NOMO-1 treated with dmso at 0.1 percent for 144 hours (cell line): ENCODE results near the gene LRRC23.
A peak's percentile ranks its signal among the peaks of the same experiment; 100 is the strongest.

Experiments used
- DNase-seq: peaks from one replicate; lab custom pipeline; 2025; ENCODE audit not compliant: unreplicated experiment; lab: John Stamatoyannopoulos, UW

The LRRC23 gene

DNA sequence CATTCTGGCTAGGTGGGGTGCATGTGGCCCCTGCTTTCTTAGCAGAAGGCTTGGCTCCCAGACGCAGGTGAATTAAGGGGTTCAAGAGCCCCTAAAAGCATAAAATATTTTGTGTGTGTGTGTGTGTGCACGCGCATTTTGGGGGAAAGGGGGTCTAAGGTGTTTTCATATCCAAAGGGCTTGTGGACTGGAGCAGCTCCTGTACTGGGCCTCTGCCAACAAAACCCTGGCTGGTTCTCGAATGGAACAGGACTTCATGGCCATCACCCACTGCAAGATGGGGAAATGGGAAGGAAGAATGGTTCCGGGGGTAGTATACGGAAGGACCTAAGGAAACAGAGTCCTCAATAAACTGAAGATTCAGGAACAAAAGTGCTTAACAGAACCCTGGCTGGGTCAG is 19.2 kb downstream of the LRRC23 start:
- no peak for DNase-seq

DNA sequence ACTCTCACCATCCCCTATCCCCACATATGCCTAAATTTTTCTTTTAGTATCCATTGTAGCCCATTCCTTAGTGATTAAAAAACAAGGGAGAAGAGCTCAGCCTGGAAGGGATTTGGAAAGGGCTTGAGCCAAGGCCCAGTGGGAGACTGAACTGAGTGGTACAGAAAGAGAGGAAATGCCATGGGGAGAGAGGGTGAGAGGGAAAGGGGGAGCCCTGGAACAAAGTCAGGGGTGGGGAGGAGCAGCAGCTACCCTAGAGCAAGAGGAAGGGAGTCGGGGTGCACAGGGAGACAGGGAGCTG is 20.6 kb downstream of the LRRC23 start:
- no peak for DNase-seq

DNA sequence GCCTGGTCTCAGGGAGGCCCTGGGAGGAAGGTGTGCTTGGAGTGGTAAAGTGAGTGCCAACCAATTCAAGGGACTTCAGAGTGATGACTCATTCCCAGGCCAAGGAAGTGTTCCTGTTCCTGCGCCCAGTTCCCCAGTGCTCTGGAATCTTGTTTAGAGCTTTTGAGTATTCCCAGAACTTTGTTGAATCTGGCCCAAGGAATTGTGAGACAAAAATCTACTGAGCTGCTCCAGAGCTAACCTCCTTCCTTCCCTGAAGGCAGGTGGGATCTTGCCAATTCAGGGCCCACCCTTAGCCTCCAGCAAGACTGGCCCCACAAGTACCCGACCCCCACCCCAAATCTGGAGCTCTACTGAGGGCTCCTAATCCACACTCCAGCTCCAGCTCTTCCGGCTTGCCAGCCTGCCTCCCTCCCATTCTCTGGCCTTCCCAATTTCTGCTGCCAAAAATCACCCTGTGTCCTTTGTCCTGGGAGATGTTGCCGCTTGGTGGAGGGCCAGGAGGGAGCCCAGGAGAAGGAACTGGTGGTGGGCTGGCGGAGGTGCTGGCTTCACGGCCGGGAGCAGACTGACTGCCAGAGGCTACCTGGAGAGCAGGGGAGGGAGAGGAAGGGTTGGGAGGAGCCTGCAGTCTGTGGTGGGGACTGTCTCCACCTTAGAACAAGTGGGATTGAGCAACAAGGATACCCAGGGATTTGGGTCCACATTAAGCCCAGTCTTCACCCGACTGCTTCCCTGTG is 21.1 kb downstream of the LRRC23 start:
- no peak for DNase-seq

DNA sequence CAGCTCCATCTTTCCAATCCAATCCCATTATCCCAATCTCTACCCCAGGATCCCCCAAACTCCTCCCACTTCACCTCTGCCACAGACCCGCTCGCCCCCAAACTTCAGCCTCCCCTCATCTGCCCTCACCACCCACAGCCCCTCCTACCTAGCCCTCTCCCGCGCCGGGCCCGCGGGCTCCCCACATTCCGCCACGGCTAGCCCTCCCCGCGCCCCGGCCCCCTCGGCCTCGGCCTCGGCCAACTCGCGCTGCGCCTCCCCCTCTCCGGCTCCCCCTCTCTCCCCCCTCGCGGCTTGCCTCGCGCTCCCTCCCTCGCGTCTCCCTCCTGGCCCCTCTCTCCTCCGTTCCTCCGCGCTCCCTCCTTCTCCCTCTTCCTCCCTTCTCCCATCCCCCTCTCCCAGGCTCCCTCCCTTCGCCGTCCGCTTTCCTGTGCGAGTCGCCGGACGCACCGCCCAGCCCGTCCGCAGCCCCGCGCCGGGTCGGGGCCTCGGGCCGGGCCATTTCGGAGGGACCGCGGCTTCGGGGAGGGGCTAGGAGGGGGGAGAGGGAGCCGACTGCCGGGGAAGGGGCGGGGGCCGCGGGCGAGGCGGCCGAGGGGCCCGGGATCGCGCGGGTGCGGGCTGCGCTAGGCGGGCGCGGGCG is 22.9 kb downstream of the LRRC23 start, which contains the start of gene ATN1:
Gene ATN1, plus strand, starts transcription at position 581 of the 643 bp plus-strand sequence. CDS start 6,043 bp downstream, outside the sequence.
- peak; percentile 16 for DNase-seq

DNA sequence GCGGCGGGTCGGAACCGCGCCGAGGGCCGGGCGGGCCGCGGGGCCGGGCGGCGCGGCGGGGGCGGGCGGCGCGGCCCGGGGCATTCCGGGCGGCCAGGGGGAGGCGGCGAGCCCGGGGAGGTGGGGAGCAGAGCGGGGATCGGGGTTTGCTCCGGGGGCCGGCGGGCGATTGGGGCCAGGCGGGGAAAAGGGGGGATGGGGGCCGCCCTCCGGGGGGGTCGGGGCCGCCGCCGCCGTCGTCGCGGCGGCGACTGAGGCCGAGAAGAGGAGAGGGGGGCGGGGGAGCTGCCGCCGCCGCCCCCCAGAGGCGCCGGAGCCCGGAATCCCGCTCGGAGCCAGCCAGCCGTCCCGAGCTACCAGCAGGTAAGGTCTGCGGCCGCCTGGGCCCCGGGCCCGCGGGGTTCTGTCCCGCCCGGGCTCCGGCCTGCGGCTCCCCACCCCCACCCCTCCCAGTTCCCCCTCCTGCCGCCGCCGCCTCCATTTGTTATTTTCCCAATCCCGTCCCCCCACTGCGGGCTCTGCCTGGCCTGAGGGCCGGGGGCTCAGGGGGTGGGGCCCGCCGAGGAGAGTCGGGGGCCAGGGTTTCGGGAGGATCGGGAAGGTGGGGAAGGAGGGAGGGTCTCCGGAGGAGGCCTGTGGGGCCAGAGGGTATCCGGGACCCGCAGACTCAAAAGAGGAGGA is 23.5 kb downstream of the LRRC23 start:
- DNase-seq = no peak

DNA sequence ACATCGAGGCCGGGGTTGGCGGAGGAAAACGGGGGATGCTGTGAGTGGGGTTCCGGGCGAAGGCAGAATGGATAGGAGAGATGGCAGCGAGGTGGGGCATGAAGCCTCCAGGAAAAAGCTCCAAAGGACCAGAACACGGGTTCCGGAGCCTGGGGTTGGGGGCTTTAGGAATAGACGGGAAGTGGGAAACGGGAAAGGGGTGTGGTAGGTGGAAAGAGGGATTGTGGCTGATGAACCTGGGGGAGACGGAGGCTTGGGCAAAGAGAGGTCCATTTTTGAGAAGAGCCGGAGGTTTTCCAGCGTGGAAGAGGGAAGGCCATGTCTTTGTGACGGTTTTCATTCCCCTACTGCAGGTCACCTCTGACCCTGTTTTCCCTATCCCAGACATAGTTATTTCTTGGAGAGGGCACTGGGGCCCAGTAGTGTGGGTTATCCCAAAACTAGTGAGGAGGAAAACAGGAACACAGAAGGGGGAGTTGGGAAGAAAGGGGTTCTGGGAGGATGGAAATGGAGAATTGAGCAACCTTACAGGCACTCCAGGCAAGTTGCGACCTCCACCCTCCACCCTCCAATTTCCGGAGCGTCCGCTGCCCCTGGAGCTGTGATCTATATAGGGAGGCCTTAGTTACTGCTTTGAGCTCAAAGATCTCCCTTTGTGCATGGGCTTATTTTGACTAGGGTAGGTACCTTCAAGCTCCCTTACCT is 24.2 kb downstream of the LRRC23 start:
- no peak for DNase-seq

DNA sequence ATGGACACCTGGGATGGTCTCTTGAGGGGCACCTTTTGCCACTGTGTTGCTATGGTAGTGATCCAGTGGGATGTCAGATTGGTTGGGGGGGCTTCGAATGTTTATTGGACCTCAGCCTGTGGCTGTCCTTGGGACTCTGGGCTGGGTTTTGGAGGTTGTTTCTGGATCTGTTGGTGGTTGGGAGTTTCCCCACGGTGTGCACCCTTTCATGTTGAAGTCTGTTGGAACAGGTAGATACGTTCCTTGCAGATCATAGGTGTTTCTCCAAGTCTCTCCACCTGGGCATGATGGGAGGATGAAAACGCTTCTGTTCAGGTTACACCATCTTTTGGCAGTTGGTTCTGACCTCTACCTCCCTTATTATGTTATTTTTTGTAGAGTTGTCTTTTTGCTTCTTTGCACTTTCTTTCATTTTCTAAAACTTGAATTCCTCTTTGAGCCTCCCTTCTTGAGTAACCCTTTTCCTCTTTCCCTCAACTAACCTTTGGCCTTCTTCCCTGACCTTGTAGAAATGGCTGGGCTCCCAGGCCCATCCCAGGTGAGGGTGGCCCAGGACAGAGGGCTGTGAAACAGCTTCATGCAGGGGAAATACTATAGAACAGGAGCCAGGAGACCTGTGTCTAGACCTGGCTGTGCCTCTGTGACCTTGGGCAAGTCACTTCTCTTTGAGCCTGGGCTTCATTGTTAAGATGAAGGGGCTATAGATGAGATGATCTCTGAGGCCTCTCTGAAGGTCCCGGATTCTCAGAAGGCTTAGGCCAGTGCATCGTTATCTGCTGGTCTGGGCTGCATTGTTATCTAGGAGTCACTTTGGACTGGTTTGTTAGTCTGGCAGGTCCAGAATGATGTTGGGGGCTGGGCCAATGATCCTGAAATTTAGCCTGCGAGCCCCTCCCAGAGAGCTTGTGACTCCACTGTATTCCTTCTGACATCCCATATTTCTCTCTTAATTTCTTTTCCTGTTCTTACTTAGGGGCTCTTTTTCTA is 25.1 kb downstream of the LRRC23 start:
- no peak for DNase-seq

DNA sequence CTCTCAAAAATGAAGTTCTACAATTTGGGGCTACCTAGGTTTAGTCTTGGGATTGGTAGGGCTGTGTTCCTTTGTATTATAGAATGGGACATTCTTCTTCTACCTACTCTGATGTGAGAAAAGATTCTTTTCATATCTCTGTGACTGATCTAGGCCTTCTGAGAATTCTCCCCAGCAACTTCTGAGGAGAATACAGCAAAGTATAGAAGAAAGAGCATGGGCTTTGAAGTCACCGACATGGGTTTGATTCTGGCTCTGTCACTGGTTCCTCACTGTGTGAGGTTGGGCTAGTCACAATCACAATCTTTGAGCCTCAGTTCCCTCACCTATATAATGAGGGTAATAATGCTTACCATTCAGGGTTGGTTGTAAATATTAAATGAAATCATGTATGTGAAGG is 28.1 kb downstream of the LRRC23 start:
- DNase-seq = no peak

DNA sequence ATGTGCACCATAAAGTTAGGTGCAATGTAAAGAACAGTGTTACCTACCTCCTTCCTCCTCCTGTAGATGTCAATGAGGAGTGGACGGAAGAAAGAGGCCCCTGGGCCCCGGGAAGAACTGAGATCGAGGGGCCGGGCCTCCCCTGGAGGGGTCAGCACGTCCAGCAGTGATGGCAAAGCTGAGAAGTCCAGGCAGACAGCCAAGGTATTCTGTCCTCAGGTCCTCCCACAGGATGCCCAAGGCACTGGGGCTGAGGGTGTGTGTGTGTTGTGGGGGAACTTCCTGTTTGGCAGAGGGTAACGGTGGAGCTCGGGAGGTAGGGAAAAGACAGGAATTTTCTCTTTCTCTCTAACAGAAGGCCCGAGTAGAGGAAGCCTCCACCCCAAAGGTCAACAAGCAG is 29.5 kb downstream of the LRRC23 start:
- no peak for DNase-seq

DNA sequence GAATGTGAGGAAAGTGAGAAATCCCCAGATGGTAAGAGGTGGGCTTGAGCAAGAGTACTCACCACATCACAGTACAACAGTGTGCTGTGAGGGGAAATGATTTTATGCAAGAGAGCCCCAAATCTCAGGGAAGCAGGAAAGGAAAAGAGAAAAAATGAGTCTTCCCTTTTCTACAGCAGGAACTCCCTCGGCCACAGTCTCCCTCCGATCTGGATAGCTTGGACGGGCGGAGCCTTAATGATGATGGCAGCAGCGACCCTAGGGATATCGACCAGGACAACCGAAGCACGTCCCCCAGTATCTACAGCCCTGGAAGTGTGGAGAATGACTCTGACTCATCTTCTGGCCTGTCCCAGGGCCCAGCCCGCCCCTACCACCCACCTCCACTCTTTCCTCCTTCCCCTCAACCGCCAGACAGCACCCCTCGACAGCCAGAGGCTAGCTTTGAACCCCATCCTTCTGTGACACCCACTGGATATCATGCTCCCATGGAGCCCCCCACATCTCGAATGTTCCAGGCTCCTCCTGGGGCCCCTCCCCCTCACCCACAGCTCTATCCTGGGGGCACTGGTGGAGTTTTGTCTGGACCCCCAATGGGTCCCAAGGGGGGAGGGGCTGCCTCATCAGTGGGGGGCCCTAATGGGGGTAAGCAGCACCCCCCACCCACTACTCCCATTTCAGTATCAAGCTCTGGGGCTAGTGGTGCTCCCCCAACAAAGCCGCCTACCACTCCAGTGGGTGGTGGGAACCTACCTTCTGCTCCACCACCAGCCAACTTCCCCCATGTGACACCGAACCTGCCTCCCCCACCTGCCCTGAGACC is 31.0 kb downstream of the LRRC23 start:
- no peak for DNase-seq

DNA sequence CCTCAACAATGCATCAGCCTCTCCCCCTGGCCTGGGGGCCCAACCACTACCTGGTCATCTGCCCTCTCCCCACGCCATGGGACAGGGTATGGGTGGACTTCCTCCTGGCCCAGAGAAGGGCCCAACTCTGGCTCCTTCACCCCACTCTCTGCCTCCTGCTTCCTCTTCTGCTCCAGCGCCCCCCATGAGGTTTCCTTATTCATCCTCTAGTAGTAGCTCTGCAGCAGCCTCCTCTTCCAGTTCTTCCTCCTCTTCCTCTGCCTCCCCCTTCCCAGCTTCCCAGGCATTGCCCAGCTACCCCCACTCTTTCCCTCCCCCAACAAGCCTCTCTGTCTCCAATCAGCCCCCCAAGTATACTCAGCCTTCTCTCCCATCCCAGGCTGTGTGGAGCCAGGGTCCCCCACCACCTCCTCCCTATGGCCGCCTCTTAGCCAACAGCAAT is 31.6 kb downstream of the LRRC23 start:
- no peak for DNase-seq

DNA sequence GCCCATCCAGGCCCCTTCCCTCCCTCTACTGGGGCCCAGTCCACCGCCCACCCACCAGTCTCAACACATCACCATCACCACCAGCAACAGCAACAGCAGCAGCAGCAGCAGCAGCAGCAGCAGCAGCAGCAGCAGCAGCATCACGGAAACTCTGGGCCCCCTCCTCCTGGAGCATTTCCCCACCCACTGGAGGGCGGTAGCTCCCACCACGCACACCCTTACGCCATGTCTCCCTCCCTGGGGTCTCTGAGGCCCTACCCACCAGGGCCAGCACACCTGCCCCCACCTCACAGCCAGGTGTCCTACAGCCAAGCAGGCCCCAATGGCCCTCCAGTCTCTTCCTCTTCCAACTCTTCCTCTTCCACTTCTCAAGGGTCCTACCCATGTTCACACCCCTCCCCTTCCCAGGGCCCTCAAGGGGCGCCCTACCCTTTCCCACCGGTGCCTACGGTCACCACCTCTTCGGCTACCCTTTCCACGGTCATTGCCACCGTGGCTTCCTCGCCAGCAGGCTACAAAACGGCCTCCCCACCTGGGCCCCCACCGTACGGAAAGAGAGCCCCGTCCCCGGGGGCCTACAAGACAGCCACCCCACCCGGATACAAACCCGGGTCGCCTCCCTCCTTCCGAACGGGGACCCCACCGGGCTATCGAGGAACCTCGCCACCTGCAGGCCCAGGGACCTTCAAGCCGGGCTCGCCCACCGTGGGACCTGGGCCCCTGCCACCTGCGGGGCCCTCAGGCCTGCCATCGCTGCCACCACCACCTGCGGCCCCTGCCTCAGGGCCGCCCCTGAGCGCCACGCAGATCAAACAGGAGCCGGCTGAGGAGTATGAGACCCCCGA is 32.2 kb downstream of the LRRC23 start:
- peak; percentile 36 for DNase-seq

DNA sequence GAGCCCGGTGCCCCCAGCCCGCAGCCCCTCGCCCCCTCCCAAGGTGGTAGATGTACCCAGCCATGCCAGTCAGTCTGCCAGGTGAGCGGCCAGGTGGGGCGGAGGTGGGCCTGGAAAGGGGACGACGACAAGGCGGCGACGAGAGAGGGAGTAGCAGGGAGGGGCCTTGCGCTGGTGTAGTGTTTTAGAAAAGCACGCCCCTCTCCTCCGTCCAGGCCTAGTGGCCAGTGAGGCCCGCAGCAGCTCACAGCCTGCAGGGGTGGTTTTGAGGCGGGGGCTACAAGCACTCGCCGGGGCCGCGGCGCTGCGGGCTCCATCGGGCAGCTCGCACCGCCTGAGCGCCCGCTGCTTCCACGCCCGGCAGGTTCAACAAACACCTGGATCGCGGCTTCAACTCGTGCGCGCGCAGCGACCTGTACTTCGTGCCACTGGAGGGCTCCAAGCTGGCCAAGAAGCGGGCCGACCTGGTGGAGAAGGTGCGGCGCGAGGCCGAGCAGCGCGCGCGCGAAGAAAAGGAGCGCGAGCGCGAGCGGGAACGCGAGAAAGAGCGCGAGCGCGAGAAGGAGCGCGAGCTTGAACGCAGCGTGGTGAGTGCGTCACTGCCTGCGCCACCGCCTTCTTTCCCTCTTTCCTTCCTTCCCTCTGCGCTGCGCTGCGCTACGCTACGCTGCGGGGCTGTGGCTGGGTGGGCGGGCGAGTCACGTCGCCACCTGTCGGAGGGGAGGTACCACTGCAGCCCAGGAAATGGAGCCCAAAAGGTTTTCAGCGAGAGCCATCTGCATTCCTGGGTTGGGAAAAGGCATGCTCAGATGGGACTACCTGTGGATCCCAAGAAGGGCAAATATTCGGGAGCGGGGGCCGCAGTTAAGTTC is 33.1 kb downstream of the LRRC23 start:
- DNase-seq = peak; percentile 96

DNA sequence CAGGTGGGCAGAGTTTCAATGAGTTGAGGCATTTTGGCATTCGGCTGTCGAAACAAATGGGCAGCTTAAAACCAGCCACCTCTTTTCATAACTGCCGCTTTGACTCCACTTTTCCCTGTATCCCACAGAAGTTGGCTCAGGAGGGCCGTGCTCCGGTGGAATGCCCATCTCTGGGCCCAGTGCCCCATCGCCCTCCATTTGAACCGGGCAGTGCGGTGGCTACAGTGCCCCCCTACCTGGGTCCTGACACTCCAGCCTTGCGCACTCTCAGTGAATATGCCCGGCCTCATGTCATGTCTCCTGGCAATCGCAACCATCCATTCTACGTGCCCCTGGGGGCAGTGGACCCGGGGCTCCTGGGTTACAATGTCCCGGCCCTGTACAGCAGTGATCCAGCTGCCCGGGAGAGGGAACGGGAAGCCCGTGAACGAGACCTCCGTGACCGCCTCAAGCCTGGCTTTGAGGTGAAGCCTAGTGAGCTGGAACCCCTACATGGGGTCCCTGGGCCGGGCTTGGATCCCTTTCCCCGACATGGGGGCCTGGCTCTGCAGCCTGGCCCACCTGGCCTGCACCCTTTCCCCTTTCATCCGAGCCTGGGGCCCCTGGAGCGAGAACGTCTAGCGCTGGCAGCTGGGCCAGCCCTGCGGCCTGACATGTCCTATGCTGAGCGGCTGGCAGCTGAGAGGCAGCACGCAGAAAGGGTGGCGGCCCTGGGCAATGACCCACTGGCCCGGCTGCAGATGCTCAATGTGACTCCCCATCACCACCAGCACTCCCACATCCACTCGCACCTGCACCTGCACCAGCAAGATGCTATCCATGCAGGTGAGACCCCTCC is 34.0 kb downstream of the LRRC23 start:
- no peak for DNase-seq

DNA sequence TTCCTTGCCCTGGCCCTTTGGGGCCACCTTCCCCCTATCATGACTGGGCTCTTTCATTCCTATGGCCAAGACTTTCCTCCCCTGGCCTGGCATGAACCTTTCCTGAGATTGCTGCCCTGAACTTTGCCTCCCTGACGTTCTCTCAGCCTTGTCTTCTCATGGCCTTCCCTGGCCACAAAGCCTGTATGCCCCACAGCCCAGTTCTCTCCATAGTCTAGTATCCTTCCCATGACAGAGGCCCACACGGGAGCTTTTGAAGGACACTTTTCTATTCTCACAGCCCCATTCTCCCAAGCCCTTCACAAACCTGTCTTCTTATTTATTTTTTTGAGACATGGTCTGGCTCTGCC is 34.5 kb downstream of the LRRC23 start:
- no peak for DNase-seq

DNA sequence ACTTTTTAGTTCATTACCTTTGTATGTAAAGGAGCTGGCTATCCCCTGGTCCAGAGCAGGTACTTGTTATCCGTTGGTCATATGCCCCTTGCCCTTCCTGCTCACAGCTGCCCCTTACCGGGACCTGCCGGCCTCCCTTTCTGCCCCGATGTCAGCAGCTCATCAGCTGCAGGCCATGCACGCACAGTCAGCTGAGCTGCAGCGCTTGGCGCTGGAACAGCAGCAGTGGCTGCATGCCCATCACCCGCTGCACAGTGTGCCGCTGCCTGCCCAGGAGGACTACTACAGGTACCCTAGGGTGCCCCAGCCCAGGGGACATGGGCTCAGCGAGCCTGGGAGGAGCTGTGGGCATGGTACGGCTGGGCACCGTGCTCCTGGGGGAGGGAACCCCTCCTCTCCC is 36.6 kb downstream of the LRRC23 start:
- DNase-seq = no peak

DNA sequence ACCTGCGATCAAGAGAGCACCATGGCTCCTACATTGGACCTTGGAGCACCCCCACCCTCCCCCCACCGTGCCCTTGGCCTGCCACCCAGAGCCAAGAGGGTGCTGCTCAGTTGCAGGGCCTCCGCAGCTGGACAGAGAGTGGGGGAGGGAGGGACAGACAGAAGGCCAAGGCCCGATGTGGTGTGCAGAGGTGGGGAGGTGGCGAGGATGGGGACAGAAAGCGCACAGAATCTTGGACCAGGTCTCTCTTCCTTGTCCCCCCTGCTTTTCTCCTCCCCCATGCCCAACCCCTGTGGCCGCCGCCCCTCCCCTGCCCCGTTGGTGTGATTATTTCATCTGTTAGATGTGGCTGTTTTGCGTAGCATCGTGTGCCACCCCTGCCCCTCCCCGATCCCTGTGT is 37.2 kb downstream of the LRRC23 start:
- no peak for DNase-seq
